Right hindlimb (tissue), 1 donor: ENCODE results near the gene PTEN.
A peak's percentile ranks its signal among the peaks of the same experiment; 100 is the strongest.
"Not testable (repeated sequence)": the region's sequence is repeated elsewhere in the genome, so short reads cannot be mapped to it uniquely, and the experiment has no call there.

Experiments used
- DNase-seq: peaks from one replicate; pipeline ENCODE4 v3.0.0-alpha.2; 2018

The PTEN gene

DNA sequence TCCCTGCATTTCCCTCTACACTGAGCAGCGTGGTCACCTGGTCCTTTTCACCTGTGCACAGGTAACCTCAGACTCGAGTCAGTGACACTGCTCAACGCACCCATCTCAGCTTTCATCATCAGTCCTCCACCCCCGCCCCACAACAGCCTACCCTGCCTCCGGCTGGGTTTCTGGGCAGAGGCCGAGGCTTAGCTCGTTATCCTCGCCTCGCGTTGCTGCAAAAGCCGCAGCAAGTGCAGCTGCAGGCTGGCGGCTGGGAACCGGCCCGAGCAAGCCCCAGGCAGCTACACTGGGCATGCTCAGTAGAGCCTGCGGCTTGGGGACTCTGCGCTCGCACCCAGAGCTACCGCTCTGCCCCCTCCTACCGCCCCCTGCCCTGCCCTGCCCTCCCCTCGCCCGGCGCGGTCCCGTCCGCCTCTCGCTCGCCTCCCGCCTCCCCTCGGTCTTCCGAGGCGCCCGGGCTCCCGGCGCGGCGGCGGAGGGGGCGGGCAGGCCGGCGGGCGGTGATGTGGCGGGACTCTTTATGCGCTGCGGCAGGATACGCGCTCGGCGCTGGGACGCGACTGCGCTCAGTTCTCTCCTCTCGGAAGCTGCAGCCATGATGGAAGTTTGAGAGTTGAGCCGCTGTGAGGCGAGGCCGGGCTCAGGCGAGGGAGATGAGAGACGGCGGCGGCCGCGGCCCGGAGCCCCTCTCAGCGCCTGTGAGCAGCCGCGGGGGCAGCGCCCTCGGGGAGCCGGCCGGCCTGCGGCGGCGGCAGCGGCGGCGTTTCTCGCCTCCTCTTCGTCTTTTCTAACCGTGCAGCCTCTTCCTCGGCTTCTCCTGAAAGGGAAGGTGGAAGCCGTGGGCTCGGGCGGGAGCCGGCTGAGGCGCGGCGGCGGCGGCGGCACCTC lies at the start of gene PTEN, which contains the start of gene KLLN:
Gene PTEN, plus strand, starts transcription at position 573 of the 891 bp plus-strand sequence. CDS start 845 bp downstream, outside the sequence.
Gene KLLN, minus strand, starts transcription at position 481 of the 891 bp plus-strand sequence. CDS start 1,046 bp downstream, outside the sequence.
- DNase-seq: peak; percentile 94

DNA sequence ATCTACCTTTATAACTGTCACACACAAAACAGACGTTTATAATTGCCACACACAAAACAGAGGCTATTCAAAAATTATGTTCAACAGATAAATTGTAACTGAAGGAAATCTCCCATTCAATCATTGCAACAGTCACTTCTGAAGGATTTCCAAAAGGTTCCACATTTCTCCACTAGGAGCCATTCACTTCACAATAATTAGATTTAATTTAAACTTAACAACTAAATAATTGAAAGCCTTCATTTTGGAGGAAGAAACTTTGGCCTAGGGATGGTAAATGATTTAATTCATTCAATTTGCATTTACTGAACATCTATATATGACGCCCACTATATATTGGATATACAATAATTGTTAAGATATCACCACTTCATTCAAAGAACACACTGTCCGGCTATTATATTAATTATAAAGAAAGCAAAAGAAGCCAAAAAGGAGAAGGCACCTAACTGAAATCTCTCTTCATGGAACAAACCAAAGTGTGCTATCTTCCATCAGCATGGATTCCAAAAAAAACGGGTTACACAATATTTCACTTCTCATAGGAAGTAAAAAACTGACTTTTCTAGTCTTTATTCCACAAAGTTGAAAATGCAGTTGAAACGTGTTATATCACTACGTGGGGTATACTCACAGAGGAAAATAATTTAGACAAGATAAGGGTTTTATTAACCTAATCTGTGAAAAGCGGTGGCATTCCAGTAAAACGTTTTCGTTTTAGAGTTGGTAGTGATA lies 47.1 kb upstream of the PTEN start:
- no peak for DNase-seq

- no peak for DNase-seq
Observed at GRCh38 chr10:87816898-87817608, 46.4 kb upstream of the PTEN start.

DNA sequence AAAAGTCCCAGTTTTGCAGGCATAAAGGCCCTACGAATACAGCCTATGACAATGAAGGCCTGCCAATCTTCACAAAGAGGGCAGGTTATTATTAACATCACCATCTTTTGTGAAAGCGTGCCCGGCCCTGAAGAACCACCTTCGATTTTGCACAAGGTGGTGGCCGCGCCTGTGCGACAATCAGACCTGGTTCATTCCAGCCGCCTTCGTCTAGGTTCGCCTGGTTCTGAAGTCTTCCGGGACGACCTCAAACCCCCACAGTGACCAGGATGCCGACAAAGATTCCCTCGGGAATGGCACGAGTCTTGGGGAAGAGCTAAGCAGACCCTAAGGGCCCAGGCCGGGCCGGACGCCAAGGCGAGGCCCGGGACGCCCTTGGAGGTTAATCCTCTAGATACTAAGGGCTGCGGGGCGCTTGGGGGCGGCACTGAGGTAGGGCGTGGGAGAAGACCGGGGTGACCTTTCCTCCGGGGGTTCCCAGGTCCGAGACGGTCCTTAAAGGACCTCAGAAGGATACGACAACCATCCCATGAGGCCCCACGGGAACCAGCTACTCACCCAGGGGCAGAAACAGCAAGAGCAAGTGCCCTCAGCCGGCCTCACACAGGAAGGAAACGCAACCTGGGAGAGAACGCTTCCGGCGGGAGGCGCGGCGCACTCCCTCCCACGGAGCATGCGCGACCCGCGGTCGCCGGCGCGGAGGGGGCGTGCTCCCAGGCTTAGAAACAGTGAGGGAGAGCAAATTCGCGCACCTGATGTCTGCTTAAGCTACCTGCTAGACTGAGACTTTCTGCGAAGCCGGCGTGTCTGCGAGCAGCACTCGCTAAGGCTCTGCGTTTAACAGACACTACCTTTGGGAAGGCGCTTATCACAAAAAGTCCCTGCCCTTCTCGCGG lies 45.6 kb upstream of the PTEN start, which contains the start of gene ATAD1:
Gene ATAD1, minus strand, starts transcription at position 618 of the 896 bp plus-strand sequence. CDS start 3,627 bp downstream, outside the sequence.
- DNase-seq: peak; percentile 87

GRCh38 chr10:87818505-87819288 lies 44.7 kb upstream of the PTEN start:
- no peak for DNase-seq

DNA sequence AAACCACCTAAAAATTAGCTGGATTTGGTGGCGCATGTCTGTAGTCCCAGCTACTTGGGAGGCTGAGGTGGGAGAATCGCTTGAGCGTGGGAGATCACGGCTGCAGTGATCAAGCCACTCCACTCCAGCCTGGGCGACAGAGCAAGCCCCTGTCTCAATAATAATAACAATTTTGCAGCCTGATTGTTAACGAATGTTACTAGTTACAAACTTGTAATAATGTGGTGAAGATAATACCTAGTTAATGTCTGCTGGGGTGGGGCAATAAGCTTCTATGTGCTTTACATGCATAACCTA lies 44.2 kb upstream of the PTEN start:
- DNase-seq: no peak

- DNase-seq: no peak
Observed at GRCh38 chr10:87826653-87827052, 36.8 kb upstream of the PTEN start.

DNA sequence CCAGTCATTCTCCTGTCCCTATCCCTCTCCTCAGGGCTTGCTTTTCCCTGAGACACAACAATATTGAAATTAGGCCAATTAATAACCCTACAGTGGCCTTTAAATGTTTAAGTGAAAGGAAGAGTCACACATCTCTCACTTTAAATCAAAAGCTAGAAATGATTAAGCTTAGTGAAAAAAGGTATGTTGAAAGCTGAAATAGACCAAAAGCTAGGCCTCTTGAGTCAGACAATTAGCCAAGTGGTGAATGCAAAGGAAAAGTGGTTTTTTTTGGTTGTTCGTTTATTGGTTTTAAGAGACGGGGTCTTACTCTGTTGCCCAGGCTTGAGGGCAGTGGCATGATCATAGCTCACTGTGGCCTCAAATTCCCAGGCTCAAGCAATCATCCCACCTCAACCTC lies 35.7 kb upstream of the PTEN start:
- DNase-seq: no peak

GRCh38 chr10:87829051-87829450 lies 34.4 kb upstream of the PTEN start:
- not testable (repeated sequence) for DNase-seq

DNA sequence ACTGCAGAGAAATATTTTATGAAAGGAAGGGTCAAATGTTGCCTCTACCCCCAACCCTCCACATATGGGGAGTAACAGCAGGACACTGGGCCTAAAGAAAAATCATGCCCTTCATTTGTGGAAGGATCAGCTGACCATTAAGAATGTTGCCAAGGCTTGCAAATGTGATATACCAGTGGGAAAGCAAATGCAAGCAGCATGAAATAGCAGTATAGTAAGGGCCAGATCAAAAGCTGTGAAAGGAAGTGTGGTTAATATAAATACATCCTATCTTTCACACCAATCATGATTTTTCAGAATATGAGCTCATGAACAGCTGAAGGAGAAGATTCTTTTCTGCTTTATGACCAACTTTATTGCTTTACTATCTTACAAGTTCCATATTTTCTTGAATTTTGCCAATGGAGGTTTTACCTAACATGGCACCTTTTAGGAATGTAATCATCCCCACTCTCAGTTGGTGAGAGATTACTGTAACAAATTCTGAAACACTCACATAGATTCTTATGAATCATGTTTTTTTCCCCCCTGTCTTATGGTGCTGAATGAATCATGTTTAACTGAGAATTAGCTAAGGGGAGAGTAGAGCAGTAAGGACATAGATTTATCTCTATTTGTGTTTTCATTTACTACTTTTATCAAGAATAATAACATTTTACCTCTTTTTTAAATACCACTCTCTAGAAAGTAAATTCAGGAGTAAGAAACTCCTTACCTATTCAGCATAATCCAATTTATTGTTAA lies 33.3 kb upstream of the PTEN start:
- DNase-seq: no peak

DNA sequence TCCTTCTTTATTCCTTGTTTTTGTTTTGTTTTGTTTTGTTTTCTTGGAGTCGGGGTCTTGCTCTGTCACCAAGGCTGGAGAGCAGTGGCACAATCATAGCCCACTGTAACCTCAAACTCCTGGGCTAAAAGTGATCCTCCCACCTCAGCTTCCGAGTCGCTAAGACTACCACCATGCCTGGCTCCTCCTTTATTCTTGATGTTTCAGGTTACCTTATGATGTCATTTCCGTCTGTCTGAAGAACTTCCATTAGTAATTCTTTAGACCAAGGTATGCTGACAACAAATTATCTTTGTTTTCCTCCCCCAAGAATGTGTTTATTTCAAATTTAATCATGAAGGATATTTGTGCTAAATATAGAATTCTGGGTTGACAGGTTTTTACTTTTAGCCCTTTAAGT lies 27.3 kb upstream of the PTEN start:
- DNase-seq: no peak

GRCh38 chr10:87837445-87837844 lies 26.0 kb upstream of the PTEN start:
- DNase-seq: no peak

DNA sequence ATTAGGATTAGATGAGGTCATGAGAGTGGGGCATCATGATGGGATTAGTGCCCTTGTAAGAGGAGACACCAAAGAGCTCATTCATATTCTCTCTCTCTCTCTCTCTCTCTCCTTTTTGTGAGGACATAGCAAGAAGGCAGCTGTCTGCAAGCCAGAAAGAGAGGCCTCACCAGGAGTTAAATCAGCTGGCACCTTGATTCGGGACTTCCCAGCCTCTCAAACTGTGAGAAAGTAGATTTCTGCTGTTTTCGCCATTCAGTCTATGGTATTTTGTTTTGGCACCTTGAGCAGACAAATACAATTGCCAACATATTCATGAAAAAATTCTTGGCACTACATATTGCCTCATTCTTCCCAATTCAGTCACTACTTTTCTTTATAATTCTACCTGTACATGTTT lies 24.8 kb upstream of the PTEN start:
- no peak for DNase-seq

DNA sequence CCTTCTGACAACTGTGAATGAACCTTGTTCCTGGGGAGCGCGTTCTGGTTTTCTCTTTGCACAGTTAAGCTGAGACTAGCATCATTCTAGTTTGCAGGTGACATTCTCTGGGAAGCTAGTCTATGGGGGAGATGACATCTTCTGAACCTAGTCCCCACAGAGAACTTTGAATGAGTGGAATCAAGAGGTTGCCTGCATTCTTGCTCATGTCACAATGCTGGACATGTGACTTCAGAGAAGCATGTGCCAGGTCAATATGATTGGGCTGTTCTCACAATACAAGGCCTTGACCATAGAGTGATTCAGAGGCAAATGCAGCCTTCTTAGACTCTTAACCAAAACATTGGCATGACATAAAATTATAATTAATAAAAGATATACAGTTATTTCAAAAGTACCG lies 22.2 kb upstream of the PTEN start:
- DNase-seq: no peak

- no peak for DNase-seq
Observed at GRCh38 chr10:87842220-87842641, 21.2 kb upstream of the PTEN start.

GRCh38 chr10:87842776-87843497 lies 20.5 kb upstream of the PTEN start:
- no peak for DNase-seq

- DNase-seq: no peak
Observed at GRCh38 chr10:87843714-87844113, 19.7 kb upstream of the PTEN start.

GRCh38 chr10:87844837-87845623 lies 18.4 kb upstream of the PTEN start:
- DNase-seq: no peak

DNA sequence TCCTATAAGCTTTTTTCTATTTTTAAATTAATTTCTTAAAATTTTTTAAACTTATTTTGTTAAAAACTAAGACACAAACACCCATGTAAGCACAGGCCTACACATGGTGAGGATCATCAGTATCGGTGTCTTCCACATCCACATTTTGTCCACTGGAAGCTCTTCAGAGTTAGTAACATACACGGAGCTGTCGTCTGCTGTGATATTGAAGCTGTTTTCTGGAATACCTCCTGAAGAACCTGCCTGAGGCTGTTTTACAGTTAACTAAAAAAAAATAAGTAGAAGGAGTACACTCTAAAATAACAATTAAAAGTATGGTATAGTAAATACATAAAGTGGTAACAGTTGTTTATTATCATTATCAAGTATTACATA lies 17.8 kb upstream of the PTEN start:
- no peak for DNase-seq
